SK-N-SH treated with all-trans-retinoic acid at 6 μM for 48 hours (cell line): Measurements from ENCODE around the gene HMCN2.

Experiments used
- ATAC-seq: fragments of 200-7000 bp; cut with Tn5 transposase; 3 replicates; pipeline ENCODE4 v1.9.1; 2020; ENCODE audit warnings: mild to moderate bottlenecking, moderate library complexity
- ARNTL ChIP-seq: fragments of 450-650 bp; formaldehyde crosslinking; IDR thresholded peaks from 2 replicates; pipeline ENCODE4 v1.5.0; 2020; ENCODE audit warnings: low read depth, mild to moderate bottlenecking, moderate library complexity, borderline replicate concordance
- CSDC2 ChIP-seq: fragments of 250-450 bp; sonication (Bioruptor Pico); IDR thresholded peaks from 2 replicates; pipeline ENCODE4 v1.5.0; 2020; ENCODE audit warnings: mild to moderate bottlenecking, moderate library complexity
- GLIS3 ChIP-seq: fragments of 250-450 bp; sonication (Bioruptor Pico); IDR thresholded peaks from 2 replicates; pipeline ENCODE4 v1.5.0; 2020; ENCODE audit warnings: mild to moderate bottlenecking, moderate library complexity
- ISL1 ChIP-seq: fragments of 250-450 bp; sonication (Bioruptor Pico); IDR thresholded peaks from 2 replicates; pipeline ENCODE4 v2.1.2; 2022; ENCODE audit warnings: mild to moderate bottlenecking, moderate library complexity
- OSR1 ChIP-seq: fragments of 250-450 bp; sonication (Bioruptor Pico); IDR thresholded peaks from 2 replicates; pipeline ENCODE4 v1.8.0; 2022; ENCODE audit warnings: moderate library complexity, mild to moderate bottlenecking, inconsistent platforms
- PPARA ChIP-seq: fragments of 250-450 bp; sonication (Bioruptor Pico); IDR thresholded peaks from 2 replicates; pipeline ENCODE4 v1.5.0; 2020; ENCODE audit warnings: mild to moderate bottlenecking, borderline replicate concordance
- SNAI2 ChIP-seq: fragments of 250-450 bp; sonication (Bioruptor Pico); IDR thresholded peaks from 2 replicates; pipeline ENCODE4 v1.5.0; 2020; ENCODE audit warnings: mild to moderate bottlenecking, moderate library complexity
- TCF4 ChIP-seq: fragments of 250-450 bp; sonication (Bioruptor Pico); IDR thresholded peaks from 2 replicates; pipeline ENCODE4 v1.8.0; 2021; ENCODE audit warnings: mild to moderate bottlenecking, moderate library complexity, borderline replicate concordance
- TOX ChIP-seq: fragments of 250-450 bp; sonication (Bioruptor Pico); IDR thresholded peaks from 2 replicates; pipeline ENCODE4 v1.8.0; 2021; ENCODE audit warnings: mild to moderate bottlenecking, moderate library complexity, borderline replicate concordance
- TSHZ2 ChIP-seq: fragments of 250-450 bp; sonication (Bioruptor Pico); IDR thresholded peaks from 2 replicates; pipeline ENCODE4 v1.5.0; 2020; ENCODE audit warnings: mild to moderate bottlenecking, moderate library complexity
- ZNF565 ChIP-seq: fragments of 450-650 bp; formaldehyde crosslinking; conservative IDR thresholded peaks from 2 replicates; pipeline ENCODE4 v1.5.0; 2020; ENCODE audit warnings: low read depth, mild to moderate bottlenecking, moderate library complexity
- ZNF8 ChIP-seq: fragments of 450-650 bp; formaldehyde crosslinking; IDR thresholded peaks from 2 replicates; pipeline ENCODE4 v1.5.0; 2020; ENCODE audit warnings: mild to moderate bottlenecking, moderate library complexity
- TF ChIP-seq, protein P1 (sequence below): fragments of 250-450 bp; sonication (Bioruptor Pico); IDR thresholded peaks from 2 replicates; pipeline ENCODE4 v1.5.1; 2021; ENCODE audit warnings: mild to moderate bottlenecking, moderate library complexity
- TF ChIP-seq, protein P2 (sequence below): fragments of 250-450 bp; sonication (Bioruptor Pico); IDR thresholded peaks from 2 replicates; pipeline ENCODE4 v1.5.1; 2020; ENCODE audit warnings: low read depth, mild to moderate bottlenecking, moderate library complexity
- TF ChIP-seq, protein P3 (sequence below): fragments of 250-450 bp; sonication (Bioruptor Pico); IDR thresholded peaks from 2 replicates; pipeline ENCODE4 v1.8.0; 2020; ENCODE audit warnings: mild to moderate bottlenecking, moderate library complexity, borderline replicate concordance

HMCN2 gene

DNA sequence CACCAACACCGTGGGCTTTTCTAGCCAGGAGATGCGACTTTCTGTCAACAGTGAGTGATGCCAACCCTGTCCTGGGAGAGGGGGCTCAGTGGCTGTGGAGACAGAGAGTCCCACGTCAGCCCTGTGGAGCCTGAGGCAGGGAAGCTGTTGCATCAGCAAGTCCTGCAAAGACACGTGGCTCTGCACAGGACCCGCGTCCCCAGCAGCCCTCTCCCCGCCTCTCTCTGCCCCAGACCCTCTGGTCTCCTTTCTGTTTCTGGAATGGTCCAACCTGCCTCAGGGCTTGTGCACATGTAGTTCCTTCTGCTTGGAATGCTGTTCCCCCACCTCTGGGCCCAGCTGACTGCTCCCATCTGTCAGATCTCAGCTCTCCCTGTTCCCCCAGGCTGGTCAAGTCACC lies 60.4 kb downstream of the HMCN2 start:
- ATAC-seq: no peak
- no peak for TF ChIP-seq ARNTL
- TF ChIP-seq, protein P1, sequence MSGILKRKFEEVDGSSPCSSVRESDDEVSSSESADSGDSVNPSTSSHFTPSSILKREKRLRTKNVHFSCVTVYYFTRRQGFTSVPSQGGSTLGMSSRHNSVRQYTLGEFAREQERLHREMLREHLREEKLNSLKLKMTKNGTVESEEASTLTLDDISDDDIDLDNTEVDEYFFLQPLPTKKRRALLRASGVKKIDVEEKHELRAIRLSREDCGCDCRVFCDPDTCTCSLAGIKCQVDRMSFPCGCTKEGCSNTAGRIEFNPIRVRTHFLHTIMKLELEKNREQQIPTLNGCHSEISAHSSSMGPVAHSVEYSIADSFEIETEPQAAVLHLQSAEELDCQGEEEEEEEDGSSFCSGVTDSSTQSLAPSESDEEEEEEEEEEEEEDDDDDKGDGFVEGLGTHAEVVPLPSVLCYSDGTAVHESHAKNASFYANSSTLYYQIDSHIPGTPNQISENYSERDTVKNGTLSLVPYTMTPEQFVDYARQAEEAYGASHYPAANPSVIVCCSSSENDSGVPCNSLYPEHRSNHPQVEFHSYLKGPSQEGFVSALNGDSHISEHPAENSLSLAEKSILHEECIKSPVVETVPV: no peak
- TF ChIP-seq SNAI2: no peak
- no peak for TF ChIP-seq ISL1 (CRISPR knock-in tag)

- TF ChIP-seq PPARA (CRISPR knock-in tag) (no peak), SNAI2 (no peak), TSHZ2 (CRISPR knock-in tag) (no peak), GLIS3 (CRISPR knock-in tag) (no peak), OSR1 (CRISPR knock-in tag) (no peak), CSDC2 (CRISPR knock-in tag) (no peak), ARNTL (no peak)
- TF ChIP-seq, protein P2, sequence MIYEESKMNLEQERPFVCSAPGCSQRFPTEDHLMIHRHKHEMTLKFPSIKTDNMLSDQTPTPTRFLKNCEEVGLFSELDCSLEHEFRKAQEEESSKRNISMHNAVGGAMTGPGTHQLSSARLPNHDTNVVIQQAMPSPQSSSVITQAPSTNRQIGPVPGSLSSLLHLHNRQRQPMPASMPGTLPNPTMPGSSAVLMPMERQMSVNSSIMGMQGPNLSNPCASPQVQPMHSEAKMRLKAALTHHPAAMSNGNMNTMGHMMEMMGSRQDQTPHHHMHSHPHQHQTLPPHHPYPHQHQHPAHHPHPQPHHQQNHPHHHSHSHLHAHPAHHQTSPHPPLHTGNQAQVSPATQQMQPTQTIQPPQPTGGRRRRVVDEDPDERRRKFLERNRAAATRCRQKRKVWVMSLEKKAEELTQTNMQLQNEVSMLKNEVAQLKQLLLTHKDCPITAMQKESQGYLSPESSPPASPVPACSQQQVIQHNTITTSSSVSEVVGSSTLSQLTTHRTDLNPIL (CRISPR knock-in tag): no peak
- peak; percentile 42 for ATAC-seq
These were observed 61.7 kb downstream of the HMCN2 start for GRCh38 chr9:130327070-130327780.

GRCh38 chr9:130327781-130328348 lies 62.3 kb downstream of the HMCN2 start:
- peak; percentile 74; the same call in 1 of the 2 replicates for TF ChIP-seq TCF4 (CRISPR knock-in tag)
- TF ChIP-seq, protein P3, sequence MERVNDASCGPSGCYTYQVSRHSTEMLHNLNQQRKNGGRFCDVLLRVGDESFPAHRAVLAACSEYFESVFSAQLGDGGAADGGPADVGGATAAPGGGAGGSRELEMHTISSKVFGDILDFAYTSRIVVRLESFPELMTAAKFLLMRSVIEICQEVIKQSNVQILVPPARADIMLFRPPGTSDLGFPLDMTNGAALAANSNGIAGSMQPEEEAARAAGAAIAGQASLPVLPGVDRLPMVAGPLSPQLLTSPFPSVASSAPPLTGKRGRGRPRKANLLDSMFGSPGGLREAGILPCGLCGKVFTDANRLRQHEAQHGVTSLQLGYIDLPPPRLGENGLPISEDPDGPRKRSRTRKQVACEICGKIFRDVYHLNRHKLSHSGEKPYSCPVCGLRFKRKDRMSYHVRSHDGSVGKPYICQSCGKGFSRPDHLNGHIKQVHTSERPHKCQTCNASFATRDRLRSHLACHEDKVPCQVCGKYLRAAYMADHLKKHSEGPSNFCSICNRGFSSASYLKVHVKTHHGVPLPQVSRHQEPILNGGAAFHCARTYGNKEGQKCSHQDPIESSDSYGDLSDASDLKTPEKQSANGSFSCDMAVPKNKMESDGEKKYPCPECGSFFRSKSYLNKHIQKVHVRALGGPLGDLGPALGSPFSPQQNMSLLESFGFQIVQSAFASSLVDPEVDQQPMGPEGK (CRISPR knock-in tag): no peak
- peak; percentile 69 for ATAC-seq

DNA sequence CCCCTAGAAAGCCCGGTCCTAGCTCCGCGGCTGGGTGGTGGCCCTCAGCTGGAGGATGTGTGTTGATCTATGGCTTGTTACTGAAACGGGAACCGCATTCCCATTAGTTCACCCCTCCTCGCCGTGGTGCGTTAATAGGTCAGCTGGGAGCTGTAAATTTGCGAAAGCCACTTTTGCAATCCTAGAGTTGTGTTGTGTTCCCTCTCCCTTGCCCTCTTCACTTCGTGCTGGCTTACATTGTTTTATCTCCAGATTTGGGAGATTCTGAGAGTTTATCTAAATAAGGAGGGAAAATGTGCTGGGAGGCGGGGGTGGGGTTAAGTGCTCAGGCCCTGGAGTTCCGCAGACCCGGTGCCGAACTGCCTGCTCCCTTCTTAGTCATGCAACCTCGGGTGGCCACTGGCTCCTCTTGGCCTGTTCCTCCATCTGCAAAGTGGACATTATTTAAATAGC lies 62.8 kb downstream of the HMCN2 start:
- ATAC-seq: no peak; the same call in 2 of the 3 replicates
- TF ChIP-seq ZNF565 (CRISPR knock-in tag): no peak
- TF ChIP-seq ZNF8 (CRISPR knock-in tag): no peak

GRCh38 chr9:130329061-130329460 lies 63.5 kb downstream of the HMCN2 start:
- TF ChIP-seq TOX (CRISPR knock-in tag) (no peak), PPARA (CRISPR knock-in tag) (no peak), OSR1 (CRISPR knock-in tag) (no peak), TCF4 (CRISPR knock-in tag) (peak; percentile 66; the same call in 1 of the 2 replicates)
- ATAC-seq: no peak
